Measurements from ENCODE around the gene SPRR2B.

Gene SPRR2B

DNA sequence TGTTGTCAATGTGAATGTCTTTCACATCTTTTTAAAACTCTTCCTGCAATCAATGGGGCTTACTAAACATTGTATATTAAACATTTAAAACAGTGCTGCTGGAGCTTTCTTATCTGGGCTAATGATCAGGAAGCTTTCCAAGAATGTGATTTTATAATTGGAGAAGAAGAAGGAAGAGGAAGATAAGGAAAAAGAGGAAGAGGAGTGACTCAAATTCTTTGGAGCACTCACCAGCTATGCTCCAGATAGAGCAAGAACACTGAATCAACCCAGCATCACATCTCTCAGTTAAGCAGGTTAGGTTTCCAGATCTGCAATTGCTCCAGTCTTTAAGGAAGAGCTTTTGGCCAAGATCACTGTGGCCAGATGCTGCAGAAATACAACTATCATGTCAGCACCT lies 24.4 kb upstream of the SPRR2B start:
- DNase-seq (ENCODE audit: low read depth) = no peak
- H3K4me3 ChIP-seq (ENCODE audit: low read length) = no peak overlapping the region
- TF ChIP-seq, protein P1, sequence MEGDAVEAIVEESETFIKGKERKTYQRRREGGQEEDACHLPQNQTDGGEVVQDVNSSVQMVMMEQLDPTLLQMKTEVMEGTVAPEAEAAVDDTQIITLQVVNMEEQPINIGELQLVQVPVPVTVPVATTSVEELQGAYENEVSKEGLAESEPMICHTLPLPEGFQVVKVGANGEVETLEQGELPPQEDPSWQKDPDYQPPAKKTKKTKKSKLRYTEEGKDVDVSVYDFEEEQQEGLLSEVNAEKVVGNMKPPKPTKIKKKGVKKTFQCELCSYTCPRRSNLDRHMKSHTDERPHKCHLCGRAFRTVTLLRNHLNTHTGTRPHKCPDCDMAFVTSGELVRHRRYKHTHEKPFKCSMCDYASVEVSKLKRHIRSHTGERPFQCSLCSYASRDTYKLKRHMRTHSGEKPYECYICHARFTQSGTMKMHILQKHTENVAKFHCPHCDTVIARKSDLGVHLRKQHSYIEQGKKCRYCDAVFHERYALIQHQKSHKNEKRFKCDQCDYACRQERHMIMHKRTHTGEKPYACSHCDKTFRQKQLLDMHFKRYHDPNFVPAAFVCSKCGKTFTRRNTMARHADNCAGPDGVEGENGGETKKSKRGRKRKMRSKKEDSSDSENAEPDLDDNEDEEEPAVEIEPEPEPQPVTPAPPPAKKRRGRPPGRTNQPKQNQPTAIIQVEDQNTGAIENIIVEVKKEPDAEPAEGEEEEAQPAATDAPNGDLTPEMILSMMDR (conservative IDR thresholded peaks at IDR 0.05; ENCODE audit: low read length) = no peak

GRCh38 chr1:153094426-153094825 lies 23.0 kb upstream of the SPRR2B start, which contains the start of gene SPRR2E:
Gene SPRR2E, minus strand, starts transcription at chr1:153094526. Its CDS starts 775 bp downstream, at chr1:153093751.
- TF ChIP-seq, protein P1 (conservative IDR thresholded peaks at IDR 0.05; ENCODE audit: low read length) = no peak
- DNase-seq (ENCODE audit: low read depth) = no peak

DNA sequence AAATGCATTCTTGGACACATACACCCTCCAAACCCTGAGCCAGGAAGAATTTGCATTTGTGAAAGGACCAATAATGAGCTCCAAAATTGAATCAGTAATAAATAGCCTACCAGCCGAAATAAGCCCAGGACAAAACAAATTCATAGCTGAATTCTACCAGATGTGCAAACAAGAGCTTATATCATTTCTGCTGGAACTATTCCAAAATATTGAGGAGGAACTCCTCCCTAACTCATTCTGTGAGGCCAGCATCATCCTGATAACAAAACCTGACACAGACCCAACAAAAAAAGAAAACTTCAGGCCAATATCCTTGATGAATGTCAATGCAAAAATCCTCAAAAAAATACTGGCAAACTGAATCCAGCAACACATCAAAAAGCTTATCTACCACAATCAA lies 16.2 kb upstream of the SPRR2B start:
- DNase-seq (ENCODE audit: low read depth) = no peak
- TF ChIP-seq, protein P1 (conservative IDR thresholded peaks at IDR 0.05; ENCODE audit: low read length) = no peak

More at GRCh38 chr1:153094426-153094825, 23.0 kb upstream of the SPRR2B start, which contains the start of gene SPRR2E:
- H3K4me3 ChIP-seq (ENCODE audit: low read length) = no peak within 1 kb of the TSS

GRCh38 chr1:153081736-153082135 lies 10.3 kb upstream of the SPRR2B start:
- TF ChIP-seq, protein P1 (conservative IDR thresholded peaks at IDR 0.05; ENCODE audit: low read length) = no peak
- no peak for DNase-seq (ENCODE audit: low read depth)
- no peak overlapping the region for H3K4me3 ChIP-seq (ENCODE audit: low read length)

More for the DNA sequence above, 16.2 kb upstream of the SPRR2B start:
- H3K4me3 ChIP-seq (ENCODE audit: low read length) = no peak overlapping the region

DNA sequence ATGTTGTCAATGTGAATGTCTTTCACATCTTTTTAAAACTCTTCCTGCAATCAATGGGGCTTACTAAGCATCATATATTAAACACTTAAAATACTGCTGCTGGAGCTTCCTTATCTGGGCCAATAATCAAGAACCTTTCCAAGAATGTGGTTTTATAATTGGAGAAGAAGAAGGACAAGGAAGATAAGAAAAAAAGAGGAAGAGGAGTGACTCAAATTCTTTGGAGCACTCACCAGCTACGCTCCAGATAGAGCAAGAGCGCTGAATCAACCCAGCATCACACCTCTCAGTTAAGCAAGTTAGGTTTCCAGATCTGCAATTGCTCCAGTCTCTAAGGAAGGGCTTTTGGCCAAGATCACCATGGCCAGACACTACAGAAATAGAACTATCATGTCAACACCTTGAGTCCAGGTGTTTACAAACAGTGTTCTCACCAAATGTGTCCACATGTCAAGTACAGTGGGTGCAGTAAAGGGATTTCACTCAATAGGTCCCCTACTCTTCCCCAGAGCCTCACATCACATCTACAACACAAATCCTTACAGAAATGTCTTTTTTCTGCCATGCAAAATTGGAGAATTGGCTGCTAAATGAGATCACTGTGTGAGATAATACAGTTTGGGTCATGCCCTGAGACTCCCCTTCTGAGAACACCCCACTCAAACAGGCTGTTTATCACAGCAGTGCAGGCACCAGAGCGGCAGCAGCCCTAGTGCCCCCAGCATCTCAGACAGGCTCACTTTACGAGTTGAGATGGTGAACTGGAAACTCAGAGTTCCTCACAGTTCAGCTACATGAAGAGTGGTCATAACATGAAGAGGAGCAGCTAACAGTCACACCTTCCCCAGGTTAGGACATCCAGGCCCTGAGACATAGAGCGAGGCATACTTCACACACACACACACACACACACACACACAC lies 1.7 kb upstream of the SPRR2B start:
- no peak overlapping the region for H3K4me3 ChIP-seq (ENCODE audit: low read length)
- DNase-seq (ENCODE audit: low read depth) = no peak
- TF ChIP-seq, protein P1 (conservative IDR thresholded peaks at IDR 0.05; ENCODE audit: low read length) = no peak

DNA sequence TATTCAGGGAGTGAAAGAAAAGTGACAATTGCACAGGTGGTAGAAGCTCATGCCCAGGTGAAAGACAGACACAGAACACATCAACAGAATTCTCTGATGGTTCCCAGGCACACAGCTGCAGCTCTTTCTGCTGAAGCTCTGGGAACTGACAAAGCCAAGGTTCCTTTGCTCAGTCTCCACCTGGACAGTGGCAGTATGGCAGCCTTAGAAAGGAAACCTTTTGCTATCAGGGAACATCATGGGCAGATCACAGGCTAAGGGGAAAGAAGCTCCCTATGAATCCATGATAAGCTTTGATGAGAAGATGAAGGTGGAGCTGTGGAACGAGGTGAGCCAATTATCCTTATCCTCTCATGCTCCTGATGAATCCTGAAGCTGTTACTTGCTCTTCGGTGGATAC lies 1.2 kb downstream of the SPRR2B start:
- DNase-seq (ENCODE audit: low read depth) = no peak
- no peak overlapping the region for H3K4me3 ChIP-seq (ENCODE audit: low read length)
- TF ChIP-seq, protein P1 (conservative IDR thresholded peaks at IDR 0.05; ENCODE audit: low read length) = no peak
